HCT116 (cell line): ENCODE measurements around the gene NUDT14. TPM values are rescaled to one million over a fixed set of nuclear protein-coding genes. Genes with fewer than 3 reads are reported as not detected.

ENCODE experiments used
- ATAC-seq: fragments of 200-7000 bp; cut with Tn5 transposase; 2 replicates; pipeline ENCODE4 v1.9.1; 2020; ENCODE audit warnings: mild to moderate bottlenecking, moderate library complexity
- BruUV-seq: library from RNA; stranded (reverse); fragments of 400-500 nt; replicated peaks from 2 replicates; lab custom pipeline; 2021; lab: Mats Ljungman, UMichigan
- CTCF ChIA-PET: fragments of 300-600 bp; sonication (Branson Sonifier 250); formaldehyde crosslinking; loops from one replicate; lab custom pipeline; 2021; ENCODE audit warnings: antibody characterized with exemption; lab: Charles Lee
- POLR2A ChIA-PET: fragments of 300-600, 350-600 bp; sonication (Branson Sonifier 250); formaldehyde crosslinking; loops from one replicate; lab custom pipeline; 2021; ENCODE audit warnings: antibody characterized with exemption; lab: Charles Lee
- RAD21 ChIA-PET, 2 experiments: fragments of 300-600 bp; sonication (Branson Sonifier 250); formaldehyde crosslinking; loops; one replicate each; lab custom pipeline; 2023; ENCODE audit warnings: low total read pairs in 2 of 2; ENCODE audit not compliant: uncharacterized antibody in 2 of 2, unreplicated experiment in 2 of 2, low non-redundant PET in 1 of 2; lab: Charles Lee
- DNase-seq: peaks from one replicate; pipeline ENCODE4 v3.0.0-alpha.2; 2010; ENCODE audit warnings: low read depth, low spot score
- H2AFZ ChIP-seq: fragments of 200-600 bp; shearing (Covaris generic), sonication (generic); 2 replicates; pipeline ENCODE4 v1.6.1; 2017; ENCODE audit warnings: low read depth, mixed run types, mixed read lengths, antibody characterized with exemption, low read length; ENCODE audit not compliant: poor library complexity, severe bottlenecking
- H3K27ac ChIP-seq: 2 replicates; pipeline ENCODE4 v1.5.1; 2012; ENCODE audit warnings: low read depth, low read length
- H3K27me3 ChIP-seq: fragments of 200-600 bp; sonication (generic); 2 replicates; pipeline ENCODE4 v1.6.1; 2016; ENCODE audit warnings: mixed run types, low read length, mixed read lengths; ENCODE audit not compliant: insufficient read depth
- H3K36me3 ChIP-seq, 2 experiments: fragments of 200-500 bp in 1 of 2; fragments of 200-600 bp in 1 of 2; sonication (Bioruptor generic) in 1 of 2; sonication (generic) in 1 of 2; 2 replicates each; pipeline versions ENCODE4 v1.5.1 to v1.6.1; 2014 to 2016; ENCODE audit warnings: low read length in 2 of 2, inconsistent platforms in 1 of 2, mixed read lengths in 1 of 2, mixed run types in 1 of 2; ENCODE audit not compliant: insufficient read depth in 2 of 2, control insufficient read depth in 1 of 2
- H3K4me1 ChIP-seq, 2 experiments: fragments of 200-600 bp in 1 of 2; sonication (generic) in 1 of 2; 2 replicates each; pipeline versions ENCODE4 v1.5.1 to v1.6.1; 2012 to 2017; ENCODE audit warnings: low read length in 2 of 2, inconsistent platforms in 1 of 2, mild to moderate bottlenecking in 1 of 2, mixed read lengths in 1 of 2, mixed run types in 1 of 2, moderate library complexity in 1 of 2; ENCODE audit not compliant: insufficient read depth in 2 of 2, control insufficient read depth in 1 of 2
- H3K4me2 ChIP-seq: fragments of 200-600 bp; sonication (generic); 2 replicates; pipeline ENCODE4 v1.6.1; 2017; ENCODE audit warnings: mixed run types, low read length, mixed read lengths
- H3K4me3 ChIP-seq, 2 experiments: fragments of 200-600 bp in 1 of 2; sonication (generic) in 1 of 2; replicated peaks in 1 of 2; 2 replicates each; pipeline ENCODE4 v1.5.1; 2011 to 2016; ENCODE audit warnings: low read length in 2 of 2, control low read depth in 1 of 2, low read depth in 1 of 2, mild to moderate bottlenecking in 1 of 2, mixed read lengths in 1 of 2, mixed run types in 1 of 2
- H3K79me2 ChIP-seq: fragments of 200-600 bp; sonication (generic); 2 replicates; pipeline ENCODE4 v1.6.1; 2017; ENCODE audit warnings: mild to moderate bottlenecking, mixed run types, low read length, moderate library complexity, mixed read lengths; ENCODE audit not compliant: insufficient read depth
- H3K9ac ChIP-seq: fragments of 200-600 bp; sonication (generic); 2 replicates; pipeline ENCODE4 v1.6.1; 2016; ENCODE audit warnings: low read length, mixed read lengths
- H3K9me2 ChIP-seq: fragments of 200-600 bp; sonication (generic), shearing (Covaris generic); 2 replicates; pipeline ENCODE4 v1.6.1; 2017; ENCODE audit warnings: mixed run types, mild to moderate bottlenecking, moderate library complexity; ENCODE audit not compliant: insufficient read depth
- H3K9me3 ChIP-seq, 2 experiments: fragments of 200-500 bp in 1 of 2; fragments of 200-600 bp in 1 of 2; sonication (Bioruptor generic) in 1 of 2; sonication (generic) in 1 of 2; 2 replicates each; pipeline ENCODE4 v1.6.1; 2014 to 2017; ENCODE audit warnings: low read length in 2 of 2, mixed read lengths in 2 of 2, inconsistent platforms in 1 of 2, low read depth in 1 of 2, mild to moderate bottlenecking in 1 of 2, mixed run types in 1 of 2, moderate library complexity in 1 of 2; ENCODE audit not compliant: control insufficient read depth in 1 of 2, insufficient read depth in 1 of 2
- H4K20me1 ChIP-seq: fragments of 200-600 bp; sonication (generic), shearing (Covaris generic); 2 replicates; pipeline ENCODE4 v1.6.1; 2017; ENCODE audit warnings: mixed run types, mild to moderate bottlenecking, moderate library complexity; ENCODE audit not compliant: insufficient read depth
- CBX3 ChIP-seq: IDR thresholded peaks from 2 replicates; pipeline ENCODE4 v1.6.1; 2012; ENCODE audit warnings: low read depth
- CEBPB ChIP-seq: IDR thresholded peaks from 2 replicates; pipeline ENCODE4 v1.6.1; 2012; ENCODE audit warnings: low read depth
- CTCF ChIP-seq, 3 experiments: fragments of 200-600 bp in 1 of 3; sonication (generic) in 1 of 3; IDR thresholded peaks in 2 of 3; conservative IDR thresholded peaks in 1 of 3; 2 replicates each; pipeline ENCODE4 v1.5.1; 2012 to 2017; ENCODE audit warnings: low read depth in 2 of 3, low read length in 2 of 3, antibody characterized with exemption in 1 of 3, borderline replicate concordance in 1 of 3, control low read depth in 1 of 3, mild to moderate bottlenecking in 1 of 3, mixed read lengths in 1 of 3, mixed run types in 1 of 3, moderate library complexity in 1 of 3; ENCODE audit not compliant: insufficient read depth in 1 of 3
- ELF1 ChIP-seq: IDR thresholded peaks from 2 replicates; pipeline ENCODE4 v1.6.1; 2012; ENCODE audit warnings: low read depth, borderline replicate concordance
- EZH2 ChIP-seq: fragments of 200-600 bp; sonication (generic); IDR thresholded peaks from 2 replicates; pipeline ENCODE4 v1.6.1; 2017; ENCODE audit warnings: antibody characterized with exemption, mixed run types
- EZH2phosphoT487 ChIP-seq: fragments of 200-600 bp; IDR thresholded peaks from 2 replicates; pipeline ENCODE4 v1.6.1; 2018; ENCODE audit warnings: antibody characterized with exemption, borderline replicate concordance
- FOSL1 ChIP-seq: IDR thresholded peaks from 2 replicates; pipeline ENCODE4 v1.6.1; 2012; ENCODE audit warnings: low read depth
- JUND ChIP-seq: IDR thresholded peaks from 2 replicates; pipeline ENCODE4 v1.6.1; 2012
- RAD21 ChIP-seq: IDR thresholded peaks from 2 replicates; pipeline ENCODE4 v1.6.1; 2012; ENCODE audit warnings: low read depth, mild to moderate bottlenecking
- SP1 ChIP-seq: IDR thresholded peaks from 2 replicates; pipeline ENCODE4 v1.6.1; 2012; ENCODE audit warnings: low read depth
- ZFX ChIP-seq: fragments of 450-650 bp; IDR thresholded peaks from 2 replicates; pipeline ENCODE4 v1.6.1; 2017
- intact Hi-C: fragments of 100-400 bp; cut with micrococcal nuclease; formaldehyde crosslinking; loops from 2 replicates; pipeline ENCODE4 v1.10.0; 2022
- total RNA-seq: library from RNA; stranded (reverse); gene quantifications from one replicate; pipeline ENCODE4 v1.2.1, GENCODE V29; 2021; ENCODE audit not compliant: unreplicated experiment
- TF ChIP-seq, protein P1 (sequence below): IDR thresholded peaks from 2 replicates; pipeline ENCODE4 v1.6.1; 2012
- TF ChIP-seq, protein P2 (sequence below): IDR thresholded peaks from 2 replicates; pipeline ENCODE4 v1.6.1; 2011; ENCODE audit warnings: mild to moderate bottlenecking, low read length, moderate library complexity; ENCODE audit not compliant: insufficient replicate concordance; ENCODE audit errors: extremely low read depth

NUDT14 gene
- total RNA-seq, 1 experiment from 2014 or later = 56.1 TPM

GRCh38 chr14:105146181-105146975, 34.7 kb downstream of the NUDT14 start:
- H3K4me2 ChIP-seq = no peak overlapping the region
- ChIA-PET CTCF (no interaction called here), POLR2A (no interaction called here), RAD21 (no interaction called here)
- H3K9me3 ChIP-seq = no peaks in the 10 kb centered on the region
- no peaks in the 10 kb centered on the region for H3K27me3 ChIP-seq
- H3K4me3 ChIP-seq = no peak overlapping the region
- TF ChIP-seq ZFX = no peak
- TF ChIP-seq CBX3 = no peak
- TF ChIP-seq ELF1 = no peak
- no peak for TF ChIP-seq EZH2
- TF ChIP-seq JUND = no peak
- TF ChIP-seq, protein P1, sequence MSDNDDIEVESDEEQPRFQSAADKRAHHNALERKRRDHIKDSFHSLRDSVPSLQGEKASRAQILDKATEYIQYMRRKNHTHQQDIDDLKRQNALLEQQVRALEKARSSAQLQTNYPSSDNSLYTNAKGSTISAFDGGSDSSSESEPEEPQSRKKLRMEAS = no peak
- TF ChIP-seq SP1 = no peak
- TF ChIP-seq FOSL1 = no peak
- no peak for TF ChIP-seq CEBPB
- TF ChIP-seq, protein P2, sequence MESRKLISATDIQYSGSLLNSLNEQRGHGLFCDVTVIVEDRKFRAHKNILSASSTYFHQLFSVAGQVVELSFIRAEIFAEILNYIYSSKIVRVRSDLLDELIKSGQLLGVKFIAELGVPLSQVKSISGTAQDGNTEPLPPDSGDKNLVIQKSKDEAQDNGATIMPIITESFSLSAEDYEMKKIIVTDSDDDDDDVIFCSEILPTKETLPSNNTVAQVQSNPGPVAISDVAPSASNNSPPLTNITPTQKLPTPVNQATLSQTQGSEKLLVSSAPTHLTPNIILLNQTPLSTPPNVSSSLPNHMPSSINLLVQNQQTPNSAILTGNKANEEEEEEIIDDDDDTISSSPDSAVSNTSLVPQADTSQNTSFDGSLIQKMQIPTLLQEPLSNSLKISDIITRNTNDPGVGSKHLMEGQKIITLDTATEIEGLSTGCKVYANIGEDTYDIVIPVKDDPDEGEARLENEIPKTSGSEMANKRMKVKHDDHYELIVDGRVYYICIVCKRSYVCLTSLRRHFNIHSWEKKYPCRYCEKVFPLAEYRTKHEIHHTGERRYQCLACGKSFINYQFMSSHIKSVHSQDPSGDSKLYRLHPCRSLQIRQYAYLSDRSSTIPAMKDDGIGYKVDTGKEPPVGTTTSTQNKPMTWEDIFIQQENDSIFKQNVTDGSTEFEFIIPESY = no peak
- TF ChIP-seq RAD21 = no peak
- TF ChIP-seq EZH2phosphoT487 = no peak
- TF ChIP-seq CTCF (IDR thresholded peaks at IDR 0.05 in 2 of 3, conservative IDR thresholded peaks at IDR 0.05 in 1 of 3; ENCODE audit: borderline replicate concordance in 1 of 3, insufficient read depth in 1 of 3, low read depth in 2 of 3, low read length in 2 of 3) = no peak
- H4K20me1 ChIP-seq = no peaks in the 10 kb centered on the region
- BruUV-seq = no TSS peak
- no peaks in the 10 kb centered on the region for H3K9me2 ChIP-seq
- DNase-seq (no peak), ATAC-seq (no peak)
- no peaks in the 10 kb centered on the region for H3K4me1 ChIP-seq
- H3K79me2 ChIP-seq = no peaks in the 10 kb centered on the region
- no peak overlapping the region for H2AFZ ChIP-seq
- no peak overlapping the region for H3K9ac ChIP-seq
- no peak overlapping the region for H3K27ac ChIP-seq
- intact Hi-C loops = no loop called here
- H3K36me3 ChIP-seq = peaks cover 7 to 21% of the 10 kb centered on the region in 2 experiments; a peak in 3 of 4 replicates
